ENCODE results near the gene H6PD. TPM values are rescaled to one million over a fixed set of nuclear protein-coding genes. Genes with fewer than 3 reads are reported as not detected.

The H6PD gene
- total and polyA plus RNA-seq, 9 of the 15 experiments (the other 6 are each of a cell fraction or from before 2014, with no cell fraction given), result 0.04 to 2.5 (median 0.95) TPM

DNA sequence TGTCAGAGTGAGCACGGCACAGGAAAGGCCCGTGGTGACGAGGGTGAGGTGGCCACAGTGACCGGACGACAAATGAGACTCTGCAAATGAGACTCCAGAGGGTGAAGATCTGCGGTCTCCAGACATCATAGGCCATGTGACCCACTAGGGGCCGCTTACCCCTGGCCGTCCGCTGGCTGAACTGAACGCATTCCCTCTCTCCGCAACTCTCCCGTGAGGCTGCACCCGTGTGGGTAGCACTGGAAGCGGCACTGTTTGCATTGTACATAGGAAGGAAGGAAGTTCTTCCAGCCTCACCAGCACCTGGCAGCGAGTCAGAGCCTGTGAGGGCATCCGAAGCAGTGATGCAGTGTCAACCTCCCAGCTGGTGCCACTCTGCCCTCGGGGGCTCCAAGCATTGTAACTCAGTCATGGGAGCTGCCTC lies 34.5 kb downstream of the H6PD start:
- ChIA-PET CTCF (ENCODE audit: low intra/inter-chr PET ratio) (interaction anchor here (3.4 to 3.8 kb wide), 2 partner anchors 186 to 221 kb away, joined by 31 to 32 read pairs; no protein-coding TSS in a partner anchor), POLR2A (interaction anchor here (1.7 kb wide), 1 partner anchor 13 kb away, joined by 5 read pairs; no protein-coding TSS in a partner anchor)
- Histone ChIP-seq H2AFZ (ENCODE audit: low read depth, low read length) (no peak overlapping the region), H3K36me3 (ENCODE audit: control insufficient read depth, insufficient read depth, low read length) (no peaks in the 10 kb centered on the region), H3K4me1 (replicated peaks in 1 of 2; ENCODE audit: control insufficient read depth in 2 of 2, insufficient read depth in 2 of 2, low read length in 2 of 2) (peaks cover 0 to 9% of the 10 kb centered on the region in 2 experiments; a peak in 2 of 5 replicates), H3K79me2 (ENCODE audit: control insufficient read depth, insufficient read depth, low read length) (no peaks in the 10 kb centered on the region), H3K9me1 (ENCODE audit: control insufficient read depth, insufficient read depth, low read length) (no peaks in the 10 kb centered on the region), H4K20me1 (replicated peaks; ENCODE audit: control insufficient read depth, insufficient read depth, low read length) (peaks cover 46% of the 10 kb centered on the region), H3K9ac (ENCODE audit: insufficient read depth in 1 of 2, low read depth in 2 of 2, low read length in 2 of 2) (no peak overlapping the region), H3K4me2 (ENCODE audit: insufficient read depth, low read length) (no peak overlapping the region), H3K27me3 (ENCODE audit: control insufficient read depth in 2 of 2, insufficient read depth in 2 of 2, low read length in 2 of 2) (peaks cover 64 to 83% of the 10 kb centered on the region in 2 experiments), H3K9me3 (replicated peaks; ENCODE audit: control insufficient read depth, insufficient read depth, low read depth, low read length) (no peaks in the 10 kb centered on the region), H3K4me3 (no peak overlapping the region), H3K27ac (ENCODE audit: extremely low read depth, low read depth, low read length) (no peak overlapping the region)
- TF ChIP-seq, protein P1, sequence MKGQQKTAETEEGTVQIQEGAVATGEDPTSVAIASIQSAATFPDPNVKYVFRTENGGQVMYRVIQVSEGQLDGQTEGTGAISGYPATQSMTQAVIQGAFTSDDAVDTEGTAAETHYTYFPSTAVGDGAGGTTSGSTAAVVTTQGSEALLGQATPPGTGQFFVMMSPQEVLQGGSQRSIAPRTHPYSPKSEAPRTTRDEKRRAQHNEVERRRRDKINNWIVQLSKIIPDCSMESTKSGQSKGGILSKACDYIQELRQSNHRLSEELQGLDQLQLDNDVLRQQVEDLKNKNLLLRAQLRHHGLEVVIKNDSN (CRISPR knock-in tag; IDR thresholded peaks at IDR 0.05), result peak; percentile 55
- TF ChIP-seq BRD9 (IDR thresholded peaks at IDR 0.05; ENCODE audit: low read depth, partially characterized antibody), result no peak
- BruUV-seq (replicated peaks), result no TSS peak
- FAIRE-seq (no peak), ATAC-seq (peak; percentile 36; the same call in 2 of the 3 replicates), DNase-seq (ENCODE audit: extremely low read depth in 1 of 4, low spot score in 3 of 4) (no peak)
- in situ Hi-C loops (cut with MboI), result no loop called here
- WGBS (ENCODE audit: insufficient coverage, low coverage, missing lambda C conversion rate), result 2% methylated on average over 17 of the region's 17 CpGs
- intact Hi-C loops (cut with micrococcal nuclease), result loop anchor here (5.0 kb wide), 1 partner anchor 188 kb away; no protein-coding TSS in a partner anchor

DNA sequence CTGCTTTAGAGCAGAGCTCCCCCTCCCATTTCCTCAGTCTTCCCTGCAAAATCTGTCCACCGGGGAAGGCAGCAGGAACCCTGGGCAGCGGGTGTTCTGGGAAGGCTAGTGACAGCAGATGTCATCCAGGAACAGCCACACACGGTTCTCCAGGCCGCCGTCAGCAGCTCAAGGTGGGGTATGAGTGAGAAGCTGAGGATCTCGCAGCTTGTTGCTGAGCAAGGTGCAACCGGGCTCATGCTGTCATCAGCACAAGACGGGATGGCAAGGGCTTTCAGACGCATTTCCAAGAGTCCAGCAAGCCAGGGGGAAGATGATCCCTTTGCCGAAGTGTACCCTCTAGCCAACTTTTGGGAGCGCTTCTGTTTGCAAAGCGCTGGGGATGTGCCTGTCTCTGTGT lies 35.1 kb downstream of the H6PD start:
- H3K27ac ChIP-seq (ENCODE audit: extremely low read depth, low read depth, low read length), result no peak overlapping the region
- FAIRE-seq, result no peak
- TF ChIP-seq, protein P2, sequence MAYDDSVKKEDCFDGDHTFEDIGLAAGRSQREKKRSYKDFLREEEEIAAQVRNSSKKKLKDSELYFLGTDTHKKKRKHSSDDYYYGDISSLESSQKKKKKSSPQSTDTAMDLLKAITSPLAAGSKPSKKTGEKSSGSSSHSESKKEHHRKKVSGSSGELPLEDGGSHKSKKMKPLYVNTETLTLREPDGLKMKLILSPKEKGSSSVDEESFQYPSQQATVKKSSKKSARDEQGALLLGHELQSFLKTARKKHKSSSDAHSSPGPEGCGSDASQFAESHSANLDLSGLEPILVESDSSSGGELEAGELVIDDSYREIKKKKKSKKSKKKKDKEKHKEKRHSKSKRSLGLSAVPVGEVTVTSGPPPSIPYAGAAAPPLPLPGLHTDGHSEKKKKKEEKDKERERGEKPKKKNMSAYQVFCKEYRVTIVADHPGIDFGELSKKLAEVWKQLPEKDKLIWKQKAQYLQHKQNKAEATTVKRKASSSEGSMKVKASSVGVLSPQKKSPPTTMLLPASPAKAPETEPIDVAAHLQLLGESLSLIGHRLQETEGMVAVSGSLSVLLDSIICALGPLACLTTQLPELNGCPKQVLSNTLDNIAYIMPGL (CRISPR knock-in tag; IDR thresholded peaks at IDR 0.05), result no peak
- TF ChIP-seq MCM2 (IDR thresholded peaks at IDR 0.05; ENCODE audit: low read depth), result no peak
- no peak for TF ChIP-seq L3MBTL2 (IDR thresholded peaks at IDR 0.05)
- TF ChIP-seq RBM25 (IDR thresholded peaks at IDR 0.05; ENCODE audit: low read depth, low read length, severe bottlenecking), result no peak
- no peak for TF ChIP-seq ZNF707 (CRISPR knock-in tag; conservative IDR thresholded peaks at IDR 0.05)
- TF ChIP-seq NFRKB (IDR thresholded peaks at IDR 0.05; ENCODE audit: low read depth), result no peak
- TF ChIP-seq BCL6 (CRISPR knock-in tag; IDR thresholded peaks at IDR 0.05), result no peak
- no peak for TF ChIP-seq TCF7 (IDR thresholded peaks at IDR 0.05; ENCODE audit: borderline replicate concordance)
- no peak for TF ChIP-seq NFE2 (IDR thresholded peaks at IDR 0.05; ENCODE audit: low read depth)
- no peak for TF ChIP-seq CHCHD3 (CRISPR knock-in tag; IDR thresholded peaks at IDR 0.05)
- TF ChIP-seq, protein P3, sequence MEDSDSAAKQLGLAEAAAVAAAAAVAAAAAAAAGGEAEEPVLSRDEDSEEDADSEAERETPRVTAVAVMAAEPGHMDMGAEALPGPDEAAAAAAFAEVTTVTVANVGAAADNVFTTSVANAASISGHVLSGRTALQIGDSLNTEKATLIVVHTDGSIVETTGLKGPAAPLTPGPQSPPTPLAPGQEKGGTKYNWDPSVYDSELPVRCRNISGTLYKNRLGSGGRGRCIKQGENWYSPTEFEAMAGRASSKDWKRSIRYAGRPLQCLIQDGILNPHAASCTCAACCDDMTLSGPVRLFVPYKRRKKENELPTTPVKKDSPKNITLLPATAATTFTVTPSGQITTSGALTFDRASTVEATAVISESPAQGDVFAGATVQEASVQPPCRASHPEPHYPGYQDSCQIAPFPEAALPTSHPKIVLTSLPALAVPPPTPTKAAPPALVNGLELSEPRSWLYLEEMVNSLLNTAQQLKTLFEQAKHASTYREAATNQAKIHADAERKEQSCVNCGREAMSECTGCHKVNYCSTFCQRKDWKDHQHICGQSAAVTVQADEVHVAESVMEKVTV (CRISPR knock-in tag; IDR thresholded peaks at IDR 0.05), result no peak

More for the DNA sequence above, 35.1 kb downstream of the H6PD start:
- Histone ChIP-seq H3K4me2 (ENCODE audit: insufficient read depth, low read length) (no peak overlapping the region), H3K79me2 (ENCODE audit: control insufficient read depth, insufficient read depth, low read length) (no peaks in the 10 kb centered on the region), H3K4me1 (replicated peaks in 1 of 2; ENCODE audit: control insufficient read depth in 2 of 2, insufficient read depth in 2 of 2, low read length in 2 of 2) (peaks cover 0 to 9% of the 10 kb centered on the region in 2 experiments; a peak in 2 of 5 replicates), H3K9ac (ENCODE audit: insufficient read depth in 1 of 2, low read depth in 2 of 2, low read length in 2 of 2) (no peak overlapping the region), H3K9me3 (replicated peaks; ENCODE audit: control insufficient read depth, insufficient read depth, low read depth, low read length) (no peaks in the 10 kb centered on the region), H3K36me3 (ENCODE audit: control insufficient read depth, insufficient read depth, low read length) (no peaks in the 10 kb centered on the region), H3K9me1 (ENCODE audit: control insufficient read depth, insufficient read depth, low read length) (no peaks in the 10 kb centered on the region), H3K4me3 (no peak overlapping the region), H4K20me1 (replicated peaks; ENCODE audit: control insufficient read depth, insufficient read depth, low read length) (peaks cover 43% of the 10 kb centered on the region), H3K27me3 (ENCODE audit: control insufficient read depth in 2 of 2, insufficient read depth in 2 of 2, low read length in 2 of 2) (peaks cover 58 to 78% of the 10 kb centered on the region in 2 experiments), H2AFZ (ENCODE audit: low read depth, low read length) (no peak overlapping the region)
- WGBS (ENCODE audit: insufficient coverage, low coverage, missing lambda C conversion rate), result 2% methylated on average over 12 of the region's 12 CpGs
- in situ Hi-C loops (cut with MboI), result no loop called here
- ChIA-PET POLR2A (interaction anchor here (0.6 to 1.7 kb wide), 3 partner anchors 10 to 221 kb away, joined by 3 to 5 read pairs (median 3); no protein-coding TSS in a partner anchor), CTCF (ENCODE audit: low intra/inter-chr PET ratio) (interaction anchor here (3.4 to 3.8 kb wide), 2 partner anchors 186 to 221 kb away, joined by 31 to 32 read pairs; no protein-coding TSS in a partner anchor)
- intact Hi-C loops (cut with micrococcal nuclease), result loop anchor here (5.0 kb wide), 1 partner anchor 188 kb away; no protein-coding TSS in a partner anchor
- no peak for ATAC-seq
- no TSS peak for BruUV-seq (replicated peaks)
- no peak for DNase-seq (ENCODE audit: extremely low read depth in 1 of 4, low spot score in 3 of 4)
